IgD-negative memory B cell (primary cell): ENCODE results near the gene CXXC5. TPM values are rescaled to one million over a fixed set of nuclear protein-coding genes. Genes with fewer than 3 reads are reported as not detected.
"Not testable (repeated sequence)": the region's sequence is repeated elsewhere in the genome, so short reads cannot be mapped to it uniquely, and the experiment has no call there.

Experiments
- H3K27ac Mint-ChIP-seq, 3 donors: one replicate each; pipeline ENCODE4 v1.8.0; 2020 to 2022; ENCODE audit warnings: mild to moderate bottlenecking in 3 of 3, mixed read lengths in 3 of 3, moderate library complexity in 1 of 3
- H3K27me3 Mint-ChIP-seq: one replicate; pipeline ENCODE4 v1.8.0; 2021; ENCODE audit warnings: mixed read lengths
- H3K36me3 Mint-ChIP-seq: one replicate; pipeline ENCODE4 v1.8.0; 2020; ENCODE audit warnings: mild to moderate bottlenecking, mixed read lengths
- H3K4me1 Mint-ChIP-seq, 3 donors: one replicate each; pipeline ENCODE4 v1.8.0; 2020 to 2022; ENCODE audit warnings: mixed read lengths in 3 of 3, mild to moderate bottlenecking in 1 of 3
- H3K4me3 Mint-ChIP-seq, 4 donors: one replicate each; pipeline ENCODE4 v1.8.0; 2020 to 2022; ENCODE audit warnings: mild to moderate bottlenecking in 4 of 4, mixed read lengths in 4 of 4, moderate library complexity in 3 of 4
- H3K9me3 Mint-ChIP-seq, 3 donors: one replicate each; pipeline ENCODE4 v1.8.0; 2020 to 2021; ENCODE audit warnings: mixed read lengths in 3 of 3, mild to moderate bottlenecking in 1 of 3
- polyA plus RNA-seq: library from polyadenylated mRNA; unstranded; fragments of 300-500 nt; fragmentation: Illumina TruSeq; gene quantifications from one replicate; pipeline ENCODE4 v1.2.3, GENCODE V29; 2021

CXXC5 gene
- 447 TPM for polyA plus RNA-seq

- Mint-ChIP-seq H3K4me3 (peak within 1 kb of the TSS; percentile 87 to 99 (median 99)), H3K27ac (peak within 1 kb of the TSS; percentile 83 to 95 (median 90)), H3K27me3 (no peaks in the 10 kb centered on the region), H3K4me1 (peaks cover 33 to 53% (median 42%) of the 10 kb centered on the region in 3 donors), H3K9me3 (no peaks in the 10 kb centered on the region), H3K36me3 (no peaks in the 10 kb centered on the region)
Measured at GRCh38 chr5:139648205-139649081, at the start of gene CXXC5. CXXC5 (plus strand) TSS chr5:139648349; CDS start chr5:139680524, 32,175 bp downstream.

- H3K27ac Mint-ChIP-seq, H3K27me3 Mint-ChIP-seq, H3K36me3 Mint-ChIP-seq, H3K4me3 Mint-ChIP-seq, H3K9me3 Mint-ChIP-seq: not testable (repeated sequence)
- peaks cover 21 to 28% (median 21%) of the 10 kb centered on the region in 3 donors for H3K4me1 Mint-ChIP-seq
Measured at GRCh38 chr5:139598601-139598965, 49.6 kb upstream of the CXXC5 start.

DNA sequence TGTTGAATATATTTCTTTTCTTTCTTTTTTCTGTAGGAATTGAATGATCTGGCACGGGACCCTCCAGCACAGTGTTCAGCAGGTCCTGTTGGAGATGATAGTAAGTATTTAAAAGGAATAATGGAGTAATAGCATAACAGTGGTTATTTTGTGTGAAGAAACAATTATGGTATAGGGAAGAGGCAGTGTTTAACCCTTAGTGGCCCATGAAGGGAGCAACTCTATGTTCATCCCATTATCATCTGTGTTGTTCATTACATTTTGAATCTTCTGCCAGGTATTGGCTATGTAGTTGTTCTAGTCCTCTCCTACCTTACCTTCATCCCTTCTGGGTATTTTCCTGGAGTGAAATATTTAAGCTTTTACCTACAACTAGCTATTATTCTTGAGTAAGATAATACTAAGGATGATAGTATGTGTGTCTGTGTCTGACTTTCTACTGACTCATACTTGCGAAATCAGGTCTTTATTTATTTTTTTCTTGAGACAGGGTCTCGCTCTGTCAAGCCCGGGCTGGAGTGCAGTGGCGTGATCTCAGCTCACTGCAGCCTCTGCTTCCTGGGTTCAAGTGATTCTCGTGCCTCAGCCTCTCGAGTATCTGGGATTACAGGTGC, 47.7 kb upstream of the CXXC5 start:
- peak overlapping the region in 1 of 4 donors; percentile 53 for H3K4me3 Mint-ChIP-seq
- H3K4me1 Mint-ChIP-seq, result peaks cover 16 to 22% (median 18%) of the 10 kb centered on the region in 3 donors
- peaks cover 2% of the 10 kb centered on the region for H3K36me3 Mint-ChIP-seq
- H3K27me3 Mint-ChIP-seq, result no peaks in the 10 kb centered on the region
- H3K9me3 Mint-ChIP-seq, result no peaks in the 10 kb centered on the region
- peak overlapping the region in 1 of 3 donors; percentile 35 for H3K27ac Mint-ChIP-seq

DNA sequence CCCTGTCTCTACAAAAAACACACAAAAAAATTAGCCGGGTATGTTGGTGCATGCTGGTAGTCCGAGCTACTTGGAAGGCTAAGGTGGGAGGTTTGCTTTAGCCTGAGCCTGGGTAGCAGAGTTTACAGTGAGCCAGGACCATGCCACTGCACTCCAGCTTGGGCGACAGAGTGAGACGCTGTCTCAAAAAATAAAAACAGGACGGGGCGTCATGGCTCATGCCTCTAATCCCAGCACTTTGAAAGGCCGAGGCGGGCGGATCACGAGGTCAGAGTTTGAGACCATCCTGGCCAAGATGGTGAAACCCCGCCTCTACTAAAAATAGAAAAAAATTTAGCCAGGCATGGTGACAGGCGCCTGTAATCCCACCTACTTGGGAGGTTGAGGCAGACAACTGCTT, 46.7 kb upstream of the CXXC5 start:
- Mint-ChIP-seq H3K4me1 (peaks cover 22 to 30% (median 23%) of the 10 kb centered on the region in 3 donors), H3K4me3 (no peak overlapping the region), H3K36me3 (no peaks in the 10 kb centered on the region), H3K9me3 (no peaks in the 10 kb centered on the region), H3K27ac (no peak overlapping the region), H3K27me3 (no peaks in the 10 kb centered on the region)

GRCh38 chr5:139601948-139602347, 46.2 kb upstream of the CXXC5 start:
- H3K4me3 Mint-ChIP-seq, H3K9me3 Mint-ChIP-seq, H3K27me3 Mint-ChIP-seq, H3K27ac Mint-ChIP-seq, H3K36me3 Mint-ChIP-seq: not testable (repeated sequence)
- H3K4me1 Mint-ChIP-seq, result peaks cover 23 to 31% (median 25%) of the 10 kb centered on the region in 3 donors

DNA sequence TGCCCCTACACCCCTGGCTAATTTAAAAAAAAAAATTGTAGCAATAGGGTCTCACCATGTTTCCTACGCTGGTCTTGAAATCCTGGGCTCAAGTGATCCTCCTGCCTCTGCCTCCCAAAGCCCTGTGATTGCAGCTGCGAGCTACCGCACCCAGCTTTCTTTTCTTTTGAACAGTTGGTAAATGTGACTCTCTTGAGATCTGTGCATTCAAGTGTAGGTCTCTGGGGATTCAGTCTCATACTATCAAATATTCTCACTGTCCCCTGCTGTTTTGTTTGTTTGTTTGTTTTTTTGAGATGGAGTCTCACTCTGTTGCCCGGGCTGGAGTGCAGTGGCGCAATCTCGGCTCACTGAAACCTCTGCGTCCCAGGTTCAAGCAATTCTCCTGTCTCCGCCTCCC, 42.3 kb upstream of the CXXC5 start:
- H3K9me3 Mint-ChIP-seq, result no peaks in the 10 kb centered on the region
- H3K27me3 Mint-ChIP-seq, result no peaks in the 10 kb centered on the region
- H3K4me3 Mint-ChIP-seq, result peak overlapping the region in 3 of 4 donors; percentile 34 to 70 (median 46)
- H3K36me3 Mint-ChIP-seq, result peaks cover 2% of the 10 kb centered on the region
- peaks cover 19 to 25% (median 22%) of the 10 kb centered on the region in 3 donors for H3K4me1 Mint-ChIP-seq
- peak overlapping the region; percentile 26 to 83 (median 41) for H3K27ac Mint-ChIP-seq

DNA sequence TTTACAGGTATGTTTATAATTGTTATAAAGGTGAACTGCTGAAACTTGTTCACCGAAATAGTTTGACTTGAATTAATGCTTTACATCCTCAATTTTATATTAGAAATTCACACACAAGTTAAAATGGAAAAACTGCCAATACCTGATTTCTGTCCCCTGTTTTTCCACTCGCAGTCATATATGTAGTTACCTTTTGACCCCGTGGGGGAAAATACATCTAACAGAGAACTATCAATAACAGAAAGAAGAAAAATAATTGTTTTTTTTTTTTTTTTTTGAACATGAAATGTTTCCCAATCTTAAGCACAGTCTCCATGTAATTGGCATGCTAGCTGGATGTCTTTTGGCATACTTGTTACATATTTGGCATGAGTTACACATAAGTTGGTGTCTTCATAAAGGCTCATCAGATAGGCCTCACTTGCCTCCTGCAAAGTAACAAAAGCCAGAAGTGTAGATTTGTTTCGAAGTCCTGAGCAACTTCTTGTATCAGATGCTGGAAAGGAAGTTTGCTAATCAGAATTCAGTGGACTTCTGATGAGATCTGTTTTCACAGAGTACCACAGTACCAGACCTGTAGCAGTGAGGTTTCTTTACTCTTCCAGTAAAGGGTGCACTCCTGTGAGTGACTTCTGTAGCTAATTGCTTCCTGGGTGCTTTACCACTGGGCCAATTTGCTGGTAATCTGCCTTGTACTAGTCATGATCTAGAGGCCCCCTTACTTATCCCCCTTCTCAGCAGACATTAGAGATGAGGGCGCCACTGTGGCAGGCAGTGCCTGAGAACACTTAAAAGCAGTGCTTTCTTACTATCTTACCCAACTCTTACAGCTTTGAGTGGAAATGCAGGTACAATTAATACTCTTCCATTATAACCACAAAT, 36.2 kb upstream of the CXXC5 start:
- peaks cover 4% of the 10 kb centered on the region for H3K36me3 Mint-ChIP-seq
- H3K27me3 Mint-ChIP-seq, result no peaks in the 10 kb centered on the region
- no peaks in the 10 kb centered on the region for H3K9me3 Mint-ChIP-seq
- peak overlapping the region in 2 of 3 donors; percentile 32 to 72 for H3K27ac Mint-ChIP-seq
- H3K4me3 Mint-ChIP-seq, result peak overlapping the region in 2 of 4 donors; percentile 58 to 67
- peaks cover 22 to 28% (median 28%) of the 10 kb centered on the region in 3 donors for H3K4me1 Mint-ChIP-seq

DNA sequence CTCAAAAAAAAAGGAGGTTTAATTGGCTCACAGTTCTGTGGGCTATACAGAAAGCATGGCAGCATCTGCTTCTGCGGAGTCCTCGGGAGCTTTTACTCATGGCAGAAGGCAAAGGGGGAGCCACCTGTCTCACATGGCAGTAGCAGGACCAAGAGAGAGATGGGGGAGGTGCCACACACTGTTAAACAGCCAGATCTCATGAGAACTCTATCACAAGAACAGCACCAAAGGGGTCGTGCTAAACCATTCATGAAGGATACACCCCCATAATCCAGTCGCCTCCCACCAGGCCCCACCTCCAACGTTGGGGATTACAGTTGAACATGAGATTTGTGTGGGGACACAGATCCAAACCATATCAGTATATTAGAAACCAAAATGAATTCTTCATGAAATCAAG, 28.3 kb upstream of the CXXC5 start:
- H3K4me3 Mint-ChIP-seq, result no peak overlapping the region
- peaks cover 0 to 6% (median 3%) of the 10 kb centered on the region in 3 donors for H3K4me1 Mint-ChIP-seq
- peak overlapping the region in 1 of 3 donors; percentile 58 for H3K27ac Mint-ChIP-seq
- H3K36me3 Mint-ChIP-seq, result peaks cover 4% of the 10 kb centered on the region
- H3K9me3 Mint-ChIP-seq, result no peaks in the 10 kb centered on the region
- no peaks in the 10 kb centered on the region for H3K27me3 Mint-ChIP-seq

GRCh38 chr5:139625398-139625797, 22.8 kb upstream of the CXXC5 start:
- H3K36me3 Mint-ChIP-seq, H3K27me3 Mint-ChIP-seq, H3K4me1 Mint-ChIP-seq, H3K9me3 Mint-ChIP-seq, H3K4me3 Mint-ChIP-seq, H3K27ac Mint-ChIP-seq: not testable (repeated sequence)

- no peaks in the 10 kb centered on the region for H3K9me3 Mint-ChIP-seq
- no peak overlapping the region for H3K27ac Mint-ChIP-seq
- no peaks in the 10 kb centered on the region for H3K27me3 Mint-ChIP-seq
- no peak overlapping the region for H3K4me3 Mint-ChIP-seq
- H3K4me1 Mint-ChIP-seq, result peaks cover 17 to 23% (median 22%) of the 10 kb centered on the region in 3 donors
- no peaks in the 10 kb centered on the region for H3K36me3 Mint-ChIP-seq
Measured at GRCh38 chr5:139630855-139631254, 17.3 kb upstream of the CXXC5 start.

GRCh38 chr5:139631520-139632165, 16.5 kb upstream of the CXXC5 start:
- H3K4me3 Mint-ChIP-seq, result no peak overlapping the region
- no peaks in the 10 kb centered on the region for H3K9me3 Mint-ChIP-seq
- H3K4me1 Mint-ChIP-seq, result peaks cover 25 to 30% (median 28%) of the 10 kb centered on the region in 3 donors
- no peaks in the 10 kb centered on the region for H3K36me3 Mint-ChIP-seq
- no peaks in the 10 kb centered on the region for H3K27me3 Mint-ChIP-seq
- peak overlapping the region in 1 of 3 donors; percentile 35 for H3K27ac Mint-ChIP-seq

DNA sequence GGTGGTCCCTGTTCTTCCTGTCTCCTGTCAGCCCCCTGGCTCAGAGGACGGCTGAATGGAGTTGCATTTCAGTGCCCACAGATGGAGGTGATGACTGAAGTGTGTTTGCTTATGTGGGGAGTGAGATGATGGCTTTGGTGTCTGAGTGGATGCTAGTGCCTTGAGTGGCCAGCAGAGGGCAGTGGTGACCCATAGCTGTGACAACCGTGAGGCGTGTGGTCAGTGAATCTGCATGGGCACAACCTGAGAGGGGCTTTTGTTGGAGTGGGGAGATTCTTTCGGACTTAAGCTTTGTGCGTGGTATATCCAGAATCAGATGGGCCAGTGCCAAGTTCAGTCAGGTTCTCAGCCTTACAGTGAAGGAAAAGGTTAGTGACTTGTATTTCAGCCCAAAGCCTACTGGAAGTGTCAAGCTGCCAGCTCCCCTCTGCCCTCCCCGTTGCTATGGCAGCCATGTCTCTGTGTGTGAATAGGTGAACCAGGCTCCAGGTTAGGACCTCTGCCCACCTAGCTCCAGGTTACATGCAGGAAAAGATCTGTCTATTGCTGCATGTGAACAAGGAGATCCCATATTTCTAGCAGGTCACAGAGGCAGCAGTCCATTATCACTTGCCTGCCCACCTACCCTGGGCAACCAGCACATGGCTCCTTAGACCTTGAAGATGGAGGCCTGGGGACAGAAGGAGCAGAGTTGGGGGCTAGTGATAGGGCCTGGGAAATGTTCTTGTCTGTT, 14.7 kb upstream of the CXXC5 start:
- Mint-ChIP-seq H3K4me3 (peak overlapping the region in 3 of 4 donors; percentile 20 to 45 (median 39)), H3K4me1 (peaks cover 17 to 36% (median 32%) of the 10 kb centered on the region in 3 donors), H3K27ac (peak overlapping the region; percentile 46 to 98 (median 90)), H3K27me3 (no peaks in the 10 kb centered on the region), H3K9me3 (no peaks in the 10 kb centered on the region), H3K36me3 (no peaks in the 10 kb centered on the region)

GRCh38 chr5:139634028-139634325, 14.2 kb upstream of the CXXC5 start:
- Mint-ChIP-seq H3K36me3 (no peaks in the 10 kb centered on the region), H3K9me3 (no peaks in the 10 kb centered on the region), H3K27ac (peak overlapping the region in 2 of 3 donors; percentile 46 to 98), H3K27me3 (no peaks in the 10 kb centered on the region), H3K4me1 (peaks cover 22 to 41% (median 38%) of the 10 kb centered on the region in 3 donors), H3K4me3 (peak overlapping the region in 1 of 4 donors; percentile 54)

- Mint-ChIP-seq H3K27ac (peak overlapping the region; percentile 57 to 98 (median 85)), H3K36me3 (no peaks in the 10 kb centered on the region), H3K27me3 (no peaks in the 10 kb centered on the region), H3K4me1 (peaks cover 25 to 46% (median 41%) of the 10 kb centered on the region in 3 donors), H3K9me3 (no peaks in the 10 kb centered on the region), H3K4me3 (peak overlapping the region in 1 of 4 donors; percentile 49)
Measured at GRCh38 chr5:139634541-139634940, 13.6 kb upstream of the CXXC5 start.
